Measurements from ENCODE around the gene LILRB3.

LILRB3 gene

DNA sequence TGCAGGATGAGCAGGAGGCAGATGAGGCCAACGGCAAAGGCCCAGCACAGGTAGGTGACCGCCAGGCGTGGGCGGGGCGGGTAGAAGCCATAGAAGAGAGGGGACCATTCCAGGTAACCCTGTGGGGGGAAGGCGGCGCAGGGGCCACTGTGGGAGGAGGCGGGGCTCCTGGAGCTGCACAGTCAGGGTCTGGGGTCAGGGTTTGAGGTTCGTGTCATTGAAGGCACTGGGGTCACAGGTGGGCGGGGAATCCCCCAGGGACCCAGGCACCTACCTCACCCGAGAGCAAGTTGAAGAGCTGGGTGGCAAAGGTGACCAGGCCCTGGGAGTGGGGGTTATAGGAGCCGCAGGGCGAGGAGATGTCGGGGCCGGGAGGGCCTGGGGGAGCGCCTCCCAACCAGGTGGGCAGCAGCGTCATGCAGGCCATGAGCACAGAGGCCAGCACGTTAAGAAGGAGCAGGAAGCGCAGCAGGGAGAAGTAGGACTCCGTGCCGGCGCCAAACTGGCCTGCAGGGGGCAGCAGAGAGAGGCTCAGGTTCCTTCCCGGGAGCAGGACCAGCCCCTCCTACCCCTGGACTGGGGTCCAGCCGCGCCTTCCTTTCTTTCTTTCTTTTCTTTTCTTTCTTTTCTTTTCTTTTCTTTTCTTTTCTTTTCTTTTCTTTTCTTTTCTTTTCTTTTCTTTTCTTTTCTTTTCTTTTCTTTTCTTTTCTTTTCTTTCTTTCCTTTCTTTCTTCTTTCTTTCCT lies 54.5 kb downstream of the LILRB3 start:
- DNase-seq (ENCODE audit: low read depth in 2 of 2), result peak; percentile 80 to 83

Data from stimulated activated CD8-positive, alpha-beta memory T cell treated with anti-CD3 and anti-CD28 coated beads, Interleukin-15, amount 100 ng/mL, for 48 hours (primary cell).